Activated naive CD8-positive, alpha-beta T cell treated with anti-CD3 and anti-CD28 coated beads, Interleukin-2, amount 10 ng/mL, durations not matched to agents 7 days and 5 days (primary cell): Measurements from ENCODE around the gene TANGO6. TPM values are rescaled to one million over a fixed set of nuclear protein-coding genes. Genes with fewer than 3 reads are reported as not detected.
"Not testable (repeated sequence)": the region's sequence is repeated elsewhere in the genome, so short reads cannot be mapped to it uniquely, and the experiment has no call there.

Experiments
- ATAC-seq: fragments of 150-1000 bp; cut with Tn5 transposase; one replicate; pipeline ENCODE4 v1.10.0; 2021; ENCODE audit warnings: low read depth, moderate library complexity
- POLR2A ChIA-PET: fragments of 350-600 bp; sonication (Branson Sonifier 250); formaldehyde crosslinking; loops from one replicate; lab custom pipeline; 2021; ENCODE audit warnings: antibody characterized with exemption; lab: Charles Lee
- DNase-seq: peaks from one replicate; pipeline ENCODE4 v3.0.0; 2021
- H3K27ac Mint-ChIP-seq: one replicate; pipeline ENCODE4 v1.8.0; 2022; ENCODE audit warnings: mild to moderate bottlenecking, mixed read lengths
- H3K27me3 Mint-ChIP-seq: one replicate; pipeline ENCODE4 v1.8.0; 2022; ENCODE audit warnings: mild to moderate bottlenecking, moderate library complexity, mixed read lengths
- H3K36me3 Mint-ChIP-seq: one replicate; pipeline ENCODE4 v1.8.0; 2021; ENCODE audit warnings: mild to moderate bottlenecking, mixed read lengths
- H3K4me1 Mint-ChIP-seq: one replicate; pipeline ENCODE4 v1.8.0; 2021; ENCODE audit warnings: mixed read lengths
- H3K4me3 Mint-ChIP-seq: one replicate; pipeline ENCODE4 v1.8.0; 2022; ENCODE audit warnings: mild to moderate bottlenecking, moderate library complexity, mixed read lengths
- H3K9me3 Mint-ChIP-seq: one replicate; pipeline ENCODE4 v1.8.0; 2021; ENCODE audit warnings: mixed read lengths
- total RNA-seq, 2 experiments: library from RNA; stranded (reverse); gene quantifications; one replicate each; pipeline ENCODE4 v1.2.3, GENCODE V29; 2021

Gene TANGO6
- total RNA-seq, 2 experiments from 2014 or later, result 29.2 to 29.7 TPM

DNA sequence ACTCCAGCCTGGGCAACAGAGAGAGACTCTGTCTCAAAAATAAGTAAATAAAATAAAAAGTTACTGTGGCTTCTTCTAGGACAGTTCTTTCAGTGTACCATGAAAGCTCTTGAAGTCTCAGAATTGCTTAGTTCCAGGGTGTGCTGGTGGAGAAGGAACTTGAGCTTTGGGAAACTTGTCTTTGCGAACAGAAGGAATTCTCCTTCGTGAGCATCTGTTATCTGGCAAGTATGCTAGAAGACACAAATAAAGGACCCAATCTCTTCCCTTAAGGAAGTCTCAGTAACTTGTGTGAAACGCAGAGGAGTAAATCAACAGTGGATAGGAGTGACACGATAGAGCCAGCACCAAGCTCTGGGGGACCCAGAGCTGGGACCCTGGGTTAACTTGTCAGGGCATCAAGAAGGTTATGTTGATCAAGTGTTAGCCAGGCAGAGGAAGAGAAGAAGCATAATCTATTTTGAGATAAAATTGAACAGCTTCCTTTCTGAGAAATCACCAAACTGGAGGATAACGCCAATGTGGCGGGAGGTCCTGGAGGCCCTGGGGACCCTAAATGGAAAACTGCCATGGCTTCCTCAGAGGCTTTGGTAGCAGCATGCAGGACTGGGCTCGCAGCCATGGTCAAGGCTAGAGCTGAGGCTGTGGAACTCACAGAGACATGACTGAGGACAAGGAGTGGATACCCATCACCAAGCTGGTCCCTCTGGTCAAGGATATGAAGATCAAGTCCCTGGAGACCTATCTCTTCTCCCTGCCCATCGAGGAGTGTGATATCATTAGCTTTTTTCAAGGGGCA lies 190.0 kb downstream of the TANGO6 start:
- POLR2A ChIA-PET, result no interaction called here
- ATAC-seq (no peak), DNase-seq (no peak)
- Mint-ChIP-seq H3K36me3 (peaks cover 6% of the 10 kb centered on the region), H3K27ac (no peak overlapping the region), H3K4me3 (no peak overlapping the region), H3K4me1 (no peaks in the 10 kb centered on the region), H3K27me3 (no peaks in the 10 kb centered on the region), H3K9me3 (no peaks in the 10 kb centered on the region)

DNA sequence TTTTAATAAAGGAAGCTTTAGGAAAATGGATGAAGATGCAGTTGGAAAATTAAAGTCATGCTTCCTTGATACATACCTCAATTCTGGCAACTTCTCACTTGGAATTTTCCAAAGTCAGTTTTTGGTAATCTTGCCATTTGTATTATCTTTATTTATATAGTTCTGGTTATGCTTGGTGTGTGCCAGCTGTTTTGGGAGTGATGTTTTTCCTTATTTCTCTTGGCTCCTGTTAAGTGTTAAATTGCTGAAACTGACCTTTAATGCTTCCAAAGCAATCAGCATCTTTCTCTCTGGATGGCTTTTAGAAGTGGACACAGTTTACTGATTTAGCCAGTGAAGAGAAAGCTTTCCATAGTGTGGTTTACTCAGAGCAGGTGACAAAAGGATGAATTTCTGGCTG lies 192.0 kb downstream of the TANGO6 start:
- H3K4me1 Mint-ChIP-seq, result no peaks in the 10 kb centered on the region
- no peak overlapping the region for H3K4me3 Mint-ChIP-seq
- DNase-seq (no peak), ATAC-seq (no peak)
- no peaks in the 10 kb centered on the region for H3K27me3 Mint-ChIP-seq
- peaks cover 5% of the 10 kb centered on the region for H3K36me3 Mint-ChIP-seq
- POLR2A ChIA-PET, result no interaction called here
- H3K27ac Mint-ChIP-seq, result no peak overlapping the region
- no peaks in the 10 kb centered on the region for H3K9me3 Mint-ChIP-seq

DNA sequence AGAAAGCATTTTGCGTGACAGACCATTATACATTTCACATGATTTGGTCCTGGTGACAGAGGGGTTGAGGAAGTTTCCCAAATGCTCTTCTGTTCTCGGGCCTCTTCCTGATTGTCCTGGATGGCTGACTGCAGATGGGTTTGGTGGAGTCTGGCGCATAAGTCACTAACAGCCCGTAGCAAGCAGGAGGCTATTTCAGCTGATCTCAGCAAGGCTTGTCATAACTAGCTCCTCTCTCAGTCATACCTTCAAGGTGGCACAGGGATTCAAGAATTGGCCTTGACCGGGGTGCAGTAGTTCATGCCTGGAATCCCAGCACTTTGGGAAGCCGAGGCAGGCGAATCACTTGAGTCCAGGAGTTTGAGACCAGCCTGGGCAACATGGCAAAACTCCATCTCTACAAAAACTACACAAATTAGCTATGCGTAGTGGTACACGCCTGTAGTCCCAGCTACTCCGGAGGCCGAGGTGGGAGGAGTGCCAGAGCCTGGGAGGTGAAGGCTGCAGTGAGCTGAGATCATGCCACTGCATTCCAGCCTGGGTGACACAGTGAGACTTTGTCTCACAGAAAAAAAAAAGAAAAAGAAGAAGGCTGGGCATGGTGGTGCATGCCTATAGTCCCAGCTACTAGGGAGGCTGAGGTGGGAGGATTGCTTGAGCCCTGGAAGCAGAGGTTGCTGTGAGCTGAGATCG lies 193.2 kb downstream of the TANGO6 start:
- peaks cover 12% of the 10 kb centered on the region for H3K36me3 Mint-ChIP-seq
- DNase-seq (no peak), ATAC-seq (no peak)
- H3K27me3 Mint-ChIP-seq, result no peaks in the 10 kb centered on the region
- H3K27ac Mint-ChIP-seq, result no peak overlapping the region
- H3K9me3 Mint-ChIP-seq, result peaks cover 1% of the 10 kb centered on the region
- no peaks in the 10 kb centered on the region for H3K4me1 Mint-ChIP-seq
- H3K4me3 Mint-ChIP-seq, result no peak overlapping the region
- POLR2A ChIA-PET, result interaction anchor here (0.6 kb wide), 1 partner anchor 62 kb away, joined by 4 read pairs; no protein-coding TSS in a partner anchor

DNA sequence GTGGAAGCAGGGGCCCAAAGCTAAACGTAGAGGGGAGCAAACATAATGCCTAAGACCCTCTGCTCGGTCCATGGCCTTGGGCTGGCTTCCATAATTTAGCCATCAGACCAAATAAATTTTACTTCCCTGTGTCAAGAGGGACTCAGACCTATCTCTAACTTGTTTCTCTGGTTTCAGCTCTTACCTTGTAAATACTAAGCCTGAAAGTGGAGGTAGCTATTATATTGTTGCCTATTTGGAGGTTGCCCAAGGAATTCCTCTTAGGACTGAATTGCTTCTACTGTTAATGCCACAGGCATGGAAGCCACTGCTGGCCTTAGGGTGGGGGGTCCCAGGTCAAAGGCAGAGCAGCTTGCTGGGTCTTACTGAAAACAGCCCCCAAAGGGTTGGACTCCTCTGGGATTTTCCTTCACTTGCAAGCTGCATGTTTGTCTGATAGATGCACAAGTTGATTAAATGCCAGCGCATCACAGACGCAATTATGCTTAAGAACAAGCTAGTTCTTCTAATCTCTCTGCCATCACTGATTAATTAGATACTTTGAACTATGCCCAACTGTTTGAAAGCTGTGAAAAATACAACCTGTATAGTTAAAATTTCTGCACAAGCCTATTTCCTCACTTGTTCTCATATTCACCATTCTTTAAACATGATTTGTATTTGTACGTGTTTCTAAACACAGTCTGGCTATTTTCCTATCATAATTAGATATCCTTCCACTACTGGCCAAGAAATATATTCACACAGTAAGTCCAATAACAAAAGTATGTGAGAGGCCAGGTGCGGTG lies 194.2 kb downstream of the TANGO6 start:
- H3K27me3 Mint-ChIP-seq, result no peaks in the 10 kb centered on the region
- no peak overlapping the region for H3K27ac Mint-ChIP-seq
- DNase-seq (no peak), ATAC-seq (no peak)
- peaks cover 5% of the 10 kb centered on the region for H3K9me3 Mint-ChIP-seq
- no peak overlapping the region for H3K4me3 Mint-ChIP-seq
- no peaks in the 10 kb centered on the region for H3K4me1 Mint-ChIP-seq
- POLR2A ChIA-PET, result no interaction called here
- peaks cover 20% of the 10 kb centered on the region for H3K36me3 Mint-ChIP-seq

DNA sequence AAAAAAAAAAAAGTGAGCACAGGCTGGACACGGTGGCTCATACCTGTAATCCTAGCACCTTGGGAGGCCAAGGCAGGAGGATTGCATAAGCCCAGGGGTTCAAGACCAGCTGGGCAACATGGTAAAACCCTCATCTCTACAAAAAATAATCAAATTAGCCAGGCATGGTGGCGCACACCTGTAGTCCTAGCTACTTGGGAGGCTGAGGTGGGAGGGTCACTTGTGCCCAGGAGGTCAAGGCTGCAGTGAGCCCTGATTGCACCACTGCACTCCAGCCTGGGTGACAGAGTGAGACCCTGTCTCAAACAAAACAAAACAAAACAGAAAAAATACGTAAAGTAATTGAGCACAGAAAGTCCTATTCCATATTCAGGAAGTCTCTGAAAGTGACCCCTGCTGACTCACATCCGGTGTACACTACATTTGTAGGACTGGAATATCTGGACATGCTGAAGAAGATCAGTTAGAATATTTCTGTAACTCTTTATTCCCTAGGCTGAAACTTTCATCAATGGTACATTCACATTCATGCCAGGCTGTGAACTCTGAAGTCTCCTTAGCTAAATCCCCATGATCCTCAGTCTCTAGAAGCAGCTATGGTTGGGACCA lies 196.1 kb downstream of the TANGO6 start:
- DNase-seq (no peak), ATAC-seq (no peak)
- H3K27me3 Mint-ChIP-seq, result no peaks in the 10 kb centered on the region
- H3K9me3 Mint-ChIP-seq, result peaks cover 5% of the 10 kb centered on the region
- H3K4me1 Mint-ChIP-seq, result no peaks in the 10 kb centered on the region
- no peak overlapping the region for H3K4me3 Mint-ChIP-seq
- POLR2A ChIA-PET, result no interaction called here
- H3K36me3 Mint-ChIP-seq, result peaks cover 23% of the 10 kb centered on the region
- H3K27ac Mint-ChIP-seq, result no peak overlapping the region

DNA sequence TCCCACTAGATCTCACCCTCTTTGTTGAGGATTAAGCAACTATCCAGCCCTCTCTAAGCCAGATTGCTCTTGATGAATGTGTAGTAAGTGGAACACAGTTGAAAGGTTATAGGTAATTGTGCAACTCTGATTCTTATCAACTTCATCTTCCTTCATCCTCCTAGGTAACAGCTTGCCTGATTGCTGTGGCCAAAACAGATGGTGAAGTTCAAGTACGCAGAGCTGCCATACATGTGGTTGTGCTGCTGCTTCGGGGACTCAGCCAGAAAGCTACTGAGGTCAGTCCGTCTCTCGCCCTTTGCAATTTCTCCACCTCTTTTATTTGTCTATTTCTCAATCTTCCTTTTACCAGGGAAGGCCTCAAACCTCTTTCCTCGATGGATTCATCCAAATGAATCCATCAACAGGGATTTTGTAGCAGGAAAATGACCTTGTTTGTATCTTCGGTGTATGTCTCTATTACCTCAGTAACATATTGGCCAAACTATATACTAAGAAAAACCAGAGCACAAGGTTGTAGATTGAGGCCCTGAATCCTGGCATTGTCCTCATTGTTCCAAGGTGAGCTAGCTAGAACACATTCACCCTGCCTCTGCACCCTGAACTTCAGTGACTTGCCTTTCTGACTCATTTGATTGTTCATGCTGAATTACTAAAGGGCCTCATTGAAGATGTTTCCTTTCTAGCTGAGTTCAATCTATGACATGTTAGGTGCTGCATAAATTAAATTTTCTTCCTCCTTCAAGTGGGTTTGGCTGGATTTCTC lies 197.0 kb downstream of the TANGO6 start:
- peaks cover 23% of the 10 kb centered on the region for H3K36me3 Mint-ChIP-seq
- no peak overlapping the region for H3K4me3 Mint-ChIP-seq
- ATAC-seq (no peak), DNase-seq (no peak)
- POLR2A ChIA-PET, result no interaction called here
- H3K27me3 Mint-ChIP-seq, result no peaks in the 10 kb centered on the region
- H3K27ac Mint-ChIP-seq, result no peak overlapping the region
- H3K9me3 Mint-ChIP-seq, result peaks cover 5% of the 10 kb centered on the region
- no peaks in the 10 kb centered on the region for H3K4me1 Mint-ChIP-seq

DNA sequence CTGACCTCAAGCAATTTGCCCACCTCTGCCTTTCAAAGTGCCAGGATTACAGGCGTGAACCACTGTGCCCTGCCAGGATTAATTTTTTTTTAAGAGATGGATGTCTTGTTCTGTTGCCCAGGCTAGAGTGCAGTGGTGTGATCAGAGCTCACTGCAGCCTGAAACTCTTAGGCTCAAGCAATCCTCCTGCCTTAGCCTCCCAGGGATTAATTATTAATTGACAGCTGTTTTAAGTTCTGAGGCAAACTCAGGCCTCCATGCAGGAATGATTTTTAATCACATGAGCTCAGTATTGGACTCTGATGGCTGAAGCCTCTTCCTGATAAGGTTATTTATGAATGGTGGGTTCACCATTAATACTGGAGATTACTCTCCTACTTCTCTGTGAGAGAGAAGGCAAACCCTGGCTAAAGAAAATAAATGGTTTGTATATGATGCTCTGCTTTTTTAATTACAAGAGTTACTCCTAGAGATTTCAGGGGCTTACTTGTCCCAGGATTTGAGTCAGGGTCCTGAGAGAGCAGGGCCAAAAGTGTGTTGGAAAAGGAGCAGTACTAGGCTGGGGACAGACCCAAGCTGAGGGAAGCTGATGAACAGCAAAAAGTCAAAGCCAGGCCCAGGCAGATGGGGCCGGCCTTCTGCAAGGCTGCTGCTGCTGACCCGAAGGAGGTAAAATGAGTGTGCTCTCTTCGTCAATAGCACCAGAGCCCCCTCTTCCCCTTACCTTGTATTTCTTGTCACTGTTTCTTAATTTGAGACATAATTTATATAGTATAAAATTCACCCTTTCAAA lies 205.2 kb downstream of the TANGO6 start:
- H3K36me3 Mint-ChIP-seq, result peaks cover 1% of the 10 kb centered on the region
- no peak for ATAC-seq
- no peaks in the 10 kb centered on the region for H3K27me3 Mint-ChIP-seq
- POLR2A ChIA-PET, result no interaction called here
- H3K4me3 Mint-ChIP-seq, result no peak overlapping the region
- no peaks in the 10 kb centered on the region for H3K4me1 Mint-ChIP-seq
- no peaks in the 10 kb centered on the region for H3K9me3 Mint-ChIP-seq
- H3K27ac Mint-ChIP-seq, result no peak overlapping the region
- DNase-seq, result no peak

DNA sequence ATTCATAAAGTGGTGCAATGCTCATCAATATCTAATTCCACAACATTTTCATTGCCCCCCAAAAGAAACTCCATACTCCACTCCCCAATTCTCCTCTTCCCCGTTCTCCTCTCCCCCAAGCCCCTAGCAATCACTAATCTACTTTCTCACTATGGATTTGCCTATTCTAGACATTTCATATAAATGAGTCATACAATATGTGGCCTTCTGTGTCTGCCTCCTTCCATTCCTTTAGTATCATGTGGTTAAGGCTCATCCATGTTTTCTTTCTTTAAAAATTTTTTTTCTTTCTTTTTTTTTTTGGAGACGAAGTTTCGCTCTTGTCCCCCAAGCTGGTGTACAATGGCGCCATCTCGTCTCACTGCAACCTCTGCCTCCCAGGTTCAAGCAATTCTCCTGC lies 205.8 kb downstream of the TANGO6 start:
- H3K27me3 Mint-ChIP-seq, result no peaks in the 10 kb centered on the region
- peaks cover 1% of the 10 kb centered on the region for H3K36me3 Mint-ChIP-seq
- no peak overlapping the region for H3K27ac Mint-ChIP-seq
- POLR2A ChIA-PET, result no interaction called here
- H3K4me1 Mint-ChIP-seq, result no peaks in the 10 kb centered on the region
- H3K4me3 Mint-ChIP-seq, result no peak overlapping the region
- no peak for ATAC-seq
- H3K9me3 Mint-ChIP-seq, result no peaks in the 10 kb centered on the region
- DNase-seq, result no peak

DNA sequence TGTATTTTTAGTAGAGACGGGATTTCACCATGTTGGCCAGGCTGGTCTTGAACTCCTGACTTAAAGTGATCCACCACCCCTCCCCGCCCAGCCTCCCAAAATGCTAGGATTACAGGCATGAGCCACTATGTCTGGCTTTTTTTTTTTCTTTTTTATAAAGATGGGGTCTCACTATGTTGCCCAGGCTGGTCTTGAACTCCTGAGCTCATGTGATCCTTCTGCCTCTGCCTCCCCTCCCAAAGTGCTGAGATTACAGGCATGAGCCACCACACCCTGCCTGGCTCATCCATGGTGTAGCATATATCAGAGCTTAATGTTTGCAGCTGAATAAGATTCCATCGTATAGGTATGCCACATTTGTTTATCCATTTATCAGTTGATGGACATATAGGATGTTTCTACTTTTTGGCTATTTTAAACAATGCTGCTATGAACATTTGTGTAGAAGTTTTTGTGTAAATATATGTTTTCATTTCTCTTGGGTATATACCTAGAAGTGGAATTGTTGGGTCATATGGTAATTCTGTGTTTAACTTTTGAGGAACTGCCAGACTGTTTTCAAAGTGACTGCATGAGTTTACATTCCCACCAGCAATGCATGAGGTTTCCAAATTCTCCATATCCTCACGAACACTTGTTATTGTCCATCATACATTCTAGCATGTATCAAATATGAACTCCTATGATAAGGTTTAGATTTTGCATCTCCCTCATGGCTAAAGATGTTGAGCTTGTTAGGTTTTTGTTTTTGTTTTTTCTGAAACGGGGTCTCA lies 206.5 kb downstream of the TANGO6 start:
- ATAC-seq (no peak), DNase-seq (no peak)
- H3K4me3 Mint-ChIP-seq, result no peak overlapping the region
- no peaks in the 10 kb centered on the region for H3K4me1 Mint-ChIP-seq
- H3K36me3 Mint-ChIP-seq, result peaks cover 1% of the 10 kb centered on the region
- POLR2A ChIA-PET, result no interaction called here
- H3K9me3 Mint-ChIP-seq, result no peaks in the 10 kb centered on the region
- no peaks in the 10 kb centered on the region for H3K27me3 Mint-ChIP-seq
- no peak overlapping the region for H3K27ac Mint-ChIP-seq

DNA sequence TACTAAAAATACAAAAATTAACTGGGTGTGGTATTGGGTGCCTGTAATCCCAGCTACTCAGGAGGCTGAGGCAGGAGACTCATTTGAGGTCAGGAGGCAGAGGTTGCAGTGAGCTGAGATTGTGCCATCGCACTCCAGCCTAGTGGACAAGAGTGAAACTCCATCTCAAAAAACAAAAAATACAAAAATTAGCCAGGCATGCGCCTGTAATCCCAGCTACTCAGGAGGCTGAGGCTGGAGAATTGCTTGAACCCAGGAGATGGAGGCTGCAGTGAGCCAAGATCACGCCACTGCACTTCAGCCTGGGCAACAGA lies 208.1 kb downstream of the TANGO6 start:
- DNase-seq, H3K27me3 Mint-ChIP-seq, H3K9me3 Mint-ChIP-seq, H3K4me1 Mint-ChIP-seq, H3K27ac Mint-ChIP-seq, ATAC-seq, H3K4me3 Mint-ChIP-seq, H3K36me3 Mint-ChIP-seq, POLR2A ChIA-PET: not testable (repeated sequence)

DNA sequence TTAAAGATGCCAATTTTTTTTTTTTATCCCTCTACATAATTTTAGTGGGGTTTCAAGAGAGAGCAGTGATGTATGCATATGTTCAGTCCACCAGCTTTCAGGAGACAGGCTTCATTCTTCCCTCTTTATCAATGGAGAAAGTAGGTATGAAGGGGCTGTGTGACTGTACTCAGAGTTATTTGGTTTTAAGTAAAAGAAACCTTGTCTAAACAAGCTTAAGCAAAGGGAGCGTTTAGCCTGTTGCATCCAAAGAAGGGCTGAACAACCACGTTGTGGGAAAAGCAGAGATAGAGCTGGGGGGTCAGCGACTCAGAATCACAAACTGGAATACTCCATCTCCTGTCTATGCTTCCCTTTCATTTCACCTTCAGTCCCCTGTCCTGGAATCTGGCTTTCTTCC lies 211.7 kb downstream of the TANGO6 start:
- POLR2A ChIA-PET, result no interaction called here
- ATAC-seq (no peak), DNase-seq (no peak)
- H3K9me3 Mint-ChIP-seq, result no peaks in the 10 kb centered on the region
- H3K36me3 Mint-ChIP-seq, result peaks cover 1% of the 10 kb centered on the region
- H3K27me3 Mint-ChIP-seq, result no peaks in the 10 kb centered on the region
- no peak overlapping the region for H3K4me3 Mint-ChIP-seq
- peaks cover 2% of the 10 kb centered on the region for H3K4me1 Mint-ChIP-seq
- H3K27ac Mint-ChIP-seq, result no peak overlapping the region

DNA sequence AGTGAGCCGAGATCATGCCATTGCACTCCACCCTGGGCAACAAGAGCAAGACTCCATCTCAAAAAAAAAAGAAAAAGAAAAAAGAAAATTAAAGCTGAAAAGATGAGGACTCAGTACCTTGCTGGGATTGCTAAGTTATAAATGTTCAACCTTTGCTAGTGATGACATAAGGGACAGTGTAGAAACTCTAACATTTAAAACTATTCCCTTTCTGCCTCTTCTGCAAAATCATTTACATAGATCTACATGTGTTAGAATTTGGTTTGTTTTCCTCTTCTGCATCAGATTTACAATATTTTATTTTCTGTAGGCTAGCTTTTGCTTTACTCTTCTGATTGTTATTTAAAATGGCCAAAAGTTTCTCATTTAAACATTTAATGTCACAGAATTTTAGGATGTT lies 212.6 kb downstream of the TANGO6 start:
- DNase-seq (no peak), ATAC-seq (no peak)
- POLR2A ChIA-PET, result no interaction called here
- no peak overlapping the region for H3K4me3 Mint-ChIP-seq
- no peaks in the 10 kb centered on the region for H3K9me3 Mint-ChIP-seq
- no peaks in the 10 kb centered on the region for H3K27me3 Mint-ChIP-seq
- H3K36me3 Mint-ChIP-seq, result peaks cover 1% of the 10 kb centered on the region
- no peak overlapping the region for H3K27ac Mint-ChIP-seq
- peaks cover 2% of the 10 kb centered on the region for H3K4me1 Mint-ChIP-seq
